IMR-90 (cell line): ENCODE measurements around the gene TBCD. TPM values are rescaled to one million over a fixed set of nuclear protein-coding genes. Genes with fewer than 3 reads are reported as not detected.

Source experiments
- ATAC-seq: fragments of 200-7000 bp; cut with Tn5 transposase; 2 replicates; pipeline ENCODE4 v1.9.1; 2020; ENCODE audit warnings: low read depth, mild to moderate bottlenecking, moderate library complexity
- BruUV-seq: library from RNA; stranded (reverse); fragments of 400-500 nt; replicated peaks from 2 replicates; lab custom pipeline; 2021; lab: Mats Ljungman, UMichigan
- CTCF ChIA-PET: fragments of 300-600 bp; formaldehyde crosslinking; extraction: SDS; loops from one replicate; lab custom pipeline; 2021; ENCODE audit warnings: antibody characterized with exemption; lab: Yijun Ruan, JAX
- POLR2A ChIA-PET: fragments of 300-600 bp; sonication (Branson Sonifier 250); formaldehyde crosslinking; loops from one replicate; lab custom pipeline; 2022; ENCODE audit warnings: antibody characterized with exemption; ENCODE audit not compliant: unreplicated experiment; lab: Charles Lee
- DNase-seq: peaks from one replicate; pipeline ENCODE4 v3.0.0; 2013
- H2AFZ ChIP-seq: replicated peaks from 2 replicates; pipeline ENCODE3; 2013; ENCODE audit warnings: low read length, mild to moderate bottlenecking; ENCODE audit not compliant: poor library complexity
- H2AK5ac ChIP-seq: 2 replicates; pipeline ENCODE4 v1.6.1; 2013; ENCODE audit warnings: low read depth, low read length, inconsistent platforms
- H2AK9ac ChIP-seq: replicated peaks from 2 replicates; pipeline ENCODE3; 2013; ENCODE audit warnings: mild to moderate bottlenecking, low read depth, low read length, moderate library complexity; ENCODE audit not compliant: poor library complexity
- H2BK120ac ChIP-seq: 2 replicates; pipeline ENCODE4 v1.6.1; 2013; ENCODE audit warnings: low read depth, low read length, inconsistent platforms
- H2BK15ac ChIP-seq: 3 replicates; pipeline ENCODE4 v1.6.1; 2013; ENCODE audit warnings: low read depth, low read length, inconsistent platforms
- H2BK20ac ChIP-seq: 2 replicates; pipeline ENCODE4 v1.6.1; 2013; ENCODE audit warnings: low read depth, mild to moderate bottlenecking, inconsistent platforms, low read length, moderate library complexity
- H2BK5ac ChIP-seq: 2 replicates; pipeline ENCODE4 v1.6.1; 2013; ENCODE audit warnings: mild to moderate bottlenecking, low read depth, low read length, inconsistent platforms; ENCODE audit not compliant: poor library complexity, severe bottlenecking
- H3K14ac ChIP-seq: replicated peaks from 2 replicates; pipeline ENCODE4 v1.6.1; 2013; ENCODE audit warnings: low read depth, low read length, inconsistent platforms
- H3K18ac ChIP-seq: 2 replicates; pipeline ENCODE4 v1.6.1; 2013; ENCODE audit warnings: low read depth, low read length, control low read depth
- H3K23ac ChIP-seq: 2 replicates; pipeline ENCODE4 v1.6.1; 2013; ENCODE audit warnings: low read depth, low read length, inconsistent platforms
- H3K27ac ChIP-seq: 2 replicates; pipeline ENCODE4 v1.5.1; 2013; ENCODE audit warnings: mild to moderate bottlenecking, control low read depth, low read length; ENCODE audit not compliant: insufficient read depth
- H3K27me3 ChIP-seq: 2 replicates; pipeline ENCODE4 v1.6.1; 2013; ENCODE audit warnings: low read length; ENCODE audit not compliant: control insufficient read depth, insufficient read depth
- H3K36me3 ChIP-seq: 2 replicates; pipeline ENCODE4 v1.6.1; 2013; ENCODE audit warnings: low read length, mixed read lengths; ENCODE audit not compliant: control insufficient read depth, insufficient read depth
- H3K4ac ChIP-seq: 2 replicates; pipeline ENCODE4 v1.6.1; 2013; ENCODE audit warnings: low read depth, low read length, inconsistent platforms
- H3K4me1 ChIP-seq: 2 replicates; pipeline ENCODE4 v1.6.1; 2013; ENCODE audit warnings: low read length, mixed read lengths; ENCODE audit not compliant: control insufficient read depth, insufficient read depth
- H3K4me2 ChIP-seq: 2 replicates; pipeline ENCODE4 v1.6.1; 2013; ENCODE audit warnings: low read depth, mild to moderate bottlenecking, control low read depth, low read length, moderate library complexity
- H3K4me3 ChIP-seq: 2 replicates; pipeline ENCODE4 v1.5.1; 2013; ENCODE audit warnings: low read depth, mild to moderate bottlenecking, control low read depth, low read length, moderate library complexity; ENCODE audit not compliant: insufficient read depth
- H3K56ac ChIP-seq: 2 replicates; pipeline ENCODE4 v1.6.1; 2013; ENCODE audit warnings: low read length, inconsistent platforms; ENCODE audit not compliant: insufficient read depth; ENCODE audit errors: extremely low read depth
- H3K79me1 ChIP-seq, 2 experiments: 2 replicates each; pipeline ENCODE4 v1.6.1; 2013; ENCODE audit warnings: low read length in 2 of 2, inconsistent platforms in 1 of 2, low read depth in 1 of 2
- H3K9ac ChIP-seq: 2 replicates; pipeline ENCODE4 v1.6.1; 2013; ENCODE audit warnings: low read depth, low read length, control low read depth
- H3K9me1 ChIP-seq: 2 replicates; pipeline ENCODE4 v1.6.1; 2013; ENCODE audit warnings: low read length, inconsistent platforms; ENCODE audit not compliant: insufficient read depth
- H3K9me3 ChIP-seq: 2 replicates; pipeline ENCODE4 v1.6.1; 2013; ENCODE audit warnings: low read length; ENCODE audit not compliant: control insufficient read depth, insufficient read depth
- H4K20me1 ChIP-seq: 2 replicates; pipeline ENCODE4 v1.6.1; 2013; ENCODE audit warnings: low read length, inconsistent platforms; ENCODE audit not compliant: insufficient read depth
- H4K5ac ChIP-seq: 2 replicates; pipeline ENCODE4 v1.6.1; 2013; ENCODE audit warnings: mild to moderate bottlenecking, low read depth, low read length, control low read depth
- H4K8ac ChIP-seq, 2 experiments: 2 replicates each; pipeline ENCODE4 v1.6.1; 2013; ENCODE audit warnings: low read depth in 2 of 2, low read length in 2 of 2, control low read depth in 1 of 2, inconsistent platforms in 1 of 2
- H4K91ac ChIP-seq: 2 replicates; pipeline ENCODE4 v1.6.1; 2013; ENCODE audit warnings: low read depth, low read length, inconsistent platforms; ENCODE audit not compliant: insufficient read depth
- BHLHE40 ChIP-seq: fragments of 150-350 bp; IDR thresholded peaks from 2 replicates; pipeline ENCODE4 v1.6.1; 2016; ENCODE audit warnings: mild to moderate bottlenecking, low read depth, low read length
- CEBPB ChIP-seq: IDR thresholded peaks from 2 replicates; pipeline ENCODE4 v1.6.1; 2012; ENCODE audit warnings: low read depth, low read length, improper control_type of control experiment
- CHD1 ChIP-seq: IDR thresholded peaks from 2 replicates; pipeline ENCODE4 v1.6.1; 2012; ENCODE audit warnings: low read depth, low read length, improper control_type of control experiment
- CTCF ChIP-seq: conservative IDR thresholded peaks from 2 replicates; pipeline ENCODE4 v1.5.1; 2012; ENCODE audit warnings: mild to moderate bottlenecking, low read depth, low read length, improper control_type of control experiment
- ELK1 ChIP-seq: fragments of 150-350 bp; IDR thresholded peaks from 2 replicates; pipeline ENCODE4 v1.6.1; 2016; ENCODE audit warnings: low read depth, mild to moderate bottlenecking, low read length, moderate library complexity, borderline replicate concordance
- FOS ChIP-seq: fragments of 150-350 bp; IDR thresholded peaks from 2 replicates; pipeline ENCODE4 v1.6.1; 2016; ENCODE audit warnings: low read depth, low read length
- MAFK ChIP-seq: IDR thresholded peaks from 2 replicates; pipeline ENCODE4 v1.6.1; 2012; ENCODE audit warnings: low read depth, low read length, improper control_type of control experiment
- MAZ ChIP-seq: IDR thresholded peaks from 2 replicates; pipeline ENCODE4 v1.6.1; 2012; ENCODE audit warnings: low read depth, mild to moderate bottlenecking, low read length, improper control_type of control experiment, moderate library complexity, borderline replicate concordance
- MXI1 ChIP-seq: IDR thresholded peaks from 2 replicates; pipeline ENCODE4 v1.6.1; 2012; ENCODE audit warnings: low read depth, mild to moderate bottlenecking, low read length, moderate library complexity, borderline replicate concordance
- NFE2L2 ChIP-seq: fragments of 150-350 bp; IDR thresholded peaks from 2 replicates; pipeline ENCODE4 v1.6.1; 2016; ENCODE audit warnings: low read depth, mild to moderate bottlenecking, low read length
- POLR2A ChIP-seq: IDR thresholded peaks from 2 replicates; pipeline ENCODE4 v1.6.1; 2012; ENCODE audit warnings: mild to moderate bottlenecking, low read depth, low read length
- RAD21 ChIP-seq: IDR thresholded peaks from 2 replicates; pipeline ENCODE4 v1.6.1; 2012; ENCODE audit warnings: low read length, improper control_type of control experiment
- RCOR1 ChIP-seq: IDR thresholded peaks from 2 replicates; pipeline ENCODE4 v1.6.1; 2012; ENCODE audit warnings: mild to moderate bottlenecking, low read length, improper control_type of control experiment; ENCODE audit not compliant: insufficient replicate concordance
- RFX5 ChIP-seq: IDR thresholded peaks from 2 replicates; pipeline ENCODE4 v1.8.0; 2012; ENCODE audit warnings: low read depth, mild to moderate bottlenecking, low read length, moderate library complexity
- SMC3 ChIP-seq: fragments of 150-350 bp; IDR thresholded peaks from 2 replicates; pipeline ENCODE4 v1.6.1; 2016; ENCODE audit warnings: low read depth, mild to moderate bottlenecking, antibody characterized with exemption, low read length, moderate library complexity
- USF2 ChIP-seq: fragments of 150-350 bp; IDR thresholded peaks from 2 replicates; pipeline ENCODE4 v1.6.1; 2017; ENCODE audit warnings: mild to moderate bottlenecking, antibody characterized with exemption, low read length, low read depth
- WGBS, 2 experiments: methylation state at CpG; one replicate each; pipeline versions ENCODE4 v1.1.5 to v1.1.7; 2013; ENCODE audit warnings: missing lambda C conversion rate in 2 of 2; ENCODE audit not compliant: insufficient read length in 1 of 2; ENCODE audit errors: extremely low coverage in 2 of 2; 5-methylcytosine and 5-hydroxymethylcytosine counted together
- dilution Hi-C: fragments of 300-500 bp; cut with HindIII; formaldehyde crosslinking; loops from one replicate; pipeline ENCODE4 v1.14.3; 2018; ENCODE audit warnings: low sequenced_read_pairs; ENCODE audit not compliant: unreplicated experiment
- in situ Hi-C: fragments of 300-500 bp; cut with MboI; formaldehyde crosslinking; loops from 3 replicates; pipeline ENCODE4 v1.14.3; 2019; ENCODE audit warnings: low sequenced_read_pairs, inconsistent platforms, mixed read lengths
- intact Hi-C: fragments of 100-400 bp; cut with micrococcal nuclease; formaldehyde crosslinking; loops from 2 replicates; pipeline ENCODE4 v1.10.0; 2022
- polyA plus RNA-seq, 3 experiments: library from polyadenylated mRNA; depleted of rRNA; stranded (reverse); fragments of >200 nt; gene quantifications; 2 replicates each; pipeline ENCODE4 v1.2.3, GENCODE V29; 2012; ENCODE audit warnings: low replicate concordance in 1 of 3
- total RNA-seq: library from RNA; depleted of rRNA; stranded (reverse); fragments of >200 nt; gene quantifications from 2 replicates; pipeline ENCODE4 v1.2.3, GENCODE V29; 2012

The TBCD gene
- total and polyA plus RNA-seq, 2 of the 4 experiments (the other 2 are of a cell fraction) = 21.9 to 54.5 TPM

- 100% methylated on average over 3 of the region's 18 CpGs; no CpG with 5 or more reads in 1 of the 2 experiments for WGBS, 2 experiments
- H3K9me3 ChIP-seq = no peaks in the 10 kb centered on the region
- no peak overlapping the region for H2AK5ac ChIP-seq
- no peak overlapping the region for H3K27ac ChIP-seq
- H2AK9ac ChIP-seq = no peak overlapping the region
- TF ChIP-seq MAZ = no peak
- TF ChIP-seq CEBPB = no peak
- TF ChIP-seq ELK1 = no peak
- TF ChIP-seq USF2 = no peak
- TF ChIP-seq NFE2L2 = no peak
- no peak for TF ChIP-seq MXI1
- TF ChIP-seq RAD21 = no peak
- TF ChIP-seq RFX5 = no peak
- no peak for TF ChIP-seq CHD1
- no peak for TF ChIP-seq POLR2A
- no peak for TF ChIP-seq FOS
- no peak for TF ChIP-seq MAFK
- TF ChIP-seq SMC3 = no peak
- TF ChIP-seq BHLHE40 = no peak
- no peak for TF ChIP-seq CTCF
- no peak for TF ChIP-seq RCOR1
- dilution Hi-C loops (no loop called here), intact Hi-C loops (no loop called here), in situ Hi-C loops (no loop called here)
- no peak overlapping the region for H3K4ac ChIP-seq
- DNase-seq (no peak), ATAC-seq (no peak)
- no peak overlapping the region for H3K18ac ChIP-seq
- no peak overlapping the region for H4K8ac ChIP-seq
- no peak overlapping the region for H4K5ac ChIP-seq
- H4K20me1 ChIP-seq = no peaks in the 10 kb centered on the region; the same call in 1 of the 2 replicates
- no peak overlapping the region for H2BK120ac ChIP-seq
- no peaks in the 10 kb centered on the region for H3K27me3 ChIP-seq
- H3K56ac ChIP-seq = no peak overlapping the region
- H3K4me1 ChIP-seq = peaks cover 17% of the 10 kb centered on the region
- no peak overlapping the region for H4K91ac ChIP-seq
- peaks cover 7% of the 10 kb centered on the region; the same call in 1 of the 2 replicates for H3K36me3 ChIP-seq
- H3K79me1 ChIP-seq = peaks cover 7 to 27% of the 10 kb centered on the region in 2 experiments; a peak in 3 of 4 replicates
- BruUV-seq = no TSS peak
- no peak overlapping the region for H3K14ac ChIP-seq
- no peak overlapping the region for H3K9ac ChIP-seq
- no peak overlapping the region for H3K4me2 ChIP-seq
- H3K4me3 ChIP-seq = no peak overlapping the region
- peaks cover 14% of the 10 kb centered on the region for H3K9me1 ChIP-seq
- H2AFZ ChIP-seq = no peak overlapping the region
- H2BK15ac ChIP-seq = no peak overlapping the region
- no peak overlapping the region for H2BK20ac ChIP-seq
- no peak overlapping the region for H2BK5ac ChIP-seq
- no peak overlapping the region for H3K23ac ChIP-seq
- POLR2A ChIA-PET = no interaction called here
- CTCF ChIA-PET = no interaction called here
Measured at GRCh38 chr17:82890339-82890730, 138.5 kb downstream of the TBCD start.
